Measurements from ENCODE around the gene LDLRAP1.

LDLRAP1 gene

DNA sequence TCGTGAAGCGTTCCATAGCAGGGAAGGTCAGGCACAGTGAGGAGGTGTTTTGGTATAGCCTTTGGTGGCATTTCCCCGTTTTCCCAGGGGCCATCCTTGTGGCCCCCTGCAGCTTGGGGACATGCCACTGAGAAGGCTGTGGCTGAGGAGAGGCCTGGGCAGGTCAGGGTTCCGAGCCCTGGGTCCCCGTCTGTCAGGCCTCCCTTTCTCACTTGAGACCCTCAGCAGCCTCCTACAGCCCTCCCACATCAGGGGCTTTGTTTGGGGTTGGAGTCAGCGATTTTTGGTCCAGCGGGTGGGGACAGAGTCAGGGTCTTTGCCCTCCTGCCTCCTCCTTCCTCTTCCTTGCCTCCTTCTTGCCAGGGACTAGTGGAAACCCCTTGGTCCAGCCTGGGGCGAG is 22.2 kb downstream of the LDLRAP1 start:
- DNase-seq (ENCODE audit: insufficient read length, low spot score) (no peak), FAIRE-seq (no peak)
- no peak for TF ChIP-seq POLR2A (IDR thresholded peaks at IDR 0.05; ENCODE audit: low read depth, low read length)
- TF ChIP-seq POLR2AphosphoS5 (IDR thresholded peaks at IDR 0.05; ENCODE audit: low read depth, low read length), result no peak

DNA sequence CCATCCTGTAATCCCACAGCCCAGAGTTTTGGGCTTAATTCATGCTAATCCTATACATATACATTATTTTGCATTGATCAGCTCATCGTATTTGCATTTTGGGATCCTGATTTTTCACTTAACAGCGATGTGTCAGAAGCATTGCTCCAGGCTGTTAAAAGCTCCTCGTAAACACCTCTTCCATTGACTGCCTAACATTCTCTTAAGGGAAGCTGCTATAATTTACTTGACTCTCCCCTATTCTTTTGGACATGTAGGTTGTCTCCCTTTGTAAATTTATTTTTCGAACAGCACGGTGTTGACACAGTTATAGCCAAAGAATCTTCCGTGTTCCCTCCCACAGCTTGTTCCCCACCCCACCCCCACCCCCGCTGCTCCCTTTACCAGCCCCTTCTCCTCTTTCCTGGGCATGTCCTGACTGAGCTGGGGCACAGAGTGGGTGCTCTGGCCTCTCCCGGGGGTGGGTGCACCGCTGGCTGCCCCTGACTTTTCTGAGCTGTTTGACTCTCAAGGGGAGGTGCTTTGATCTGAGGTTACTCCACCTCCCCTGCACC is 22.8 kb downstream of the LDLRAP1 start:
- FAIRE-seq, result no peak
- TF ChIP-seq POLR2AphosphoS5 (IDR thresholded peaks at IDR 0.05; ENCODE audit: low read depth, low read length), result no peak
- TF ChIP-seq TAF1 (IDR thresholded peaks at IDR 0.05; ENCODE audit: low read depth, low read length), result no peak
- TF ChIP-seq POU2F2 (IDR thresholded peaks at IDR 0.05; ENCODE audit: low read depth, low read length), result no peak
- TF ChIP-seq PAX5 (IDR thresholded peaks at IDR 0.05; ENCODE audit: insufficient read depth, low read length, severe bottlenecking), result no peak
- no peak for TF ChIP-seq SPI1 (IDR thresholded peaks at IDR 0.05; ENCODE audit: low read depth, low read length)
- no peak for TF ChIP-seq POLR2A (IDR thresholded peaks at IDR 0.05; ENCODE audit: low read depth, low read length)
- no peak for DNase-seq (ENCODE audit: insufficient read length, low spot score)

- FAIRE-seq (no peak), DNase-seq (ENCODE audit: insufficient read length, low spot score) (no peak)
- TF ChIP-seq SPI1 (IDR thresholded peaks at IDR 0.05; ENCODE audit: low read depth, low read length) (no peak), POU2F2 (IDR thresholded peaks at IDR 0.05; ENCODE audit: low read depth, low read length) (no peak), POLR2AphosphoS5 (IDR thresholded peaks at IDR 0.05; ENCODE audit: low read depth, low read length) (no peak), PAX5 (IDR thresholded peaks at IDR 0.05; ENCODE audit: insufficient read depth, low read length, severe bottlenecking) (no peak), POLR2A (IDR thresholded peaks at IDR 0.05; ENCODE audit: low read depth, low read length) (no peak), TAF1 (IDR thresholded peaks at IDR 0.05; ENCODE audit: low read depth, low read length) (no peak)
These were observed 23.4 kb downstream of the LDLRAP1 start for GRCh38 chr1:25566730-25567341.

- DNase-seq (ENCODE audit: insufficient read length, low spot score) (no peak), FAIRE-seq (no peak)
- TF ChIP-seq PAX5 (IDR thresholded peaks at IDR 0.05; ENCODE audit: insufficient read depth, low read length, severe bottlenecking) (no peak), SPI1 (IDR thresholded peaks at IDR 0.05; ENCODE audit: low read depth, low read length) (no peak), POU2F2 (IDR thresholded peaks at IDR 0.05; ENCODE audit: low read depth, low read length) (no peak), TAF1 (IDR thresholded peaks at IDR 0.05; ENCODE audit: low read depth, low read length) (no peak), POLR2AphosphoS5 (IDR thresholded peaks at IDR 0.05; ENCODE audit: low read depth, low read length) (no peak), POLR2A (IDR thresholded peaks at IDR 0.05; ENCODE audit: low read depth, low read length) (no peak)
These were observed 24.3 kb downstream of the LDLRAP1 start for GRCh38 chr1:25567710-25568089.

- TF ChIP-seq POLR2A (IDR thresholded peaks at IDR 0.05; ENCODE audit: low read depth, low read length), result no peak
- no peak for TF ChIP-seq TAF1 (IDR thresholded peaks at IDR 0.05; ENCODE audit: low read depth, low read length)
- no peak for TF ChIP-seq POU2F2 (IDR thresholded peaks at IDR 0.05; ENCODE audit: low read depth, low read length)
- no peak for TF ChIP-seq PAX5 (IDR thresholded peaks at IDR 0.05; ENCODE audit: insufficient read depth, low read length, severe bottlenecking)
- no peak for TF ChIP-seq POLR2AphosphoS5 (IDR thresholded peaks at IDR 0.05; ENCODE audit: low read depth, low read length)
- no peak for TF ChIP-seq SPI1 (IDR thresholded peaks at IDR 0.05; ENCODE audit: low read depth, low read length)
- DNase-seq (ENCODE audit: insufficient read length, low spot score) (no peak), FAIRE-seq (no peak)
These were observed 24.9 kb downstream of the LDLRAP1 start for GRCh38 chr1:25568090-25568833.

- TF ChIP-seq TAF1 (IDR thresholded peaks at IDR 0.05; ENCODE audit: low read depth, low read length) (no peak), POLR2AphosphoS5 (IDR thresholded peaks at IDR 0.05; ENCODE audit: low read depth, low read length) (no peak), SPI1 (IDR thresholded peaks at IDR 0.05; ENCODE audit: low read depth, low read length) (no peak)
- FAIRE-seq (no peak), DNase-seq (ENCODE audit: insufficient read length, low spot score) (no peak)
These were observed 25.6 kb downstream of the LDLRAP1 start for GRCh38 chr1:25568834-25569596.

DNA sequence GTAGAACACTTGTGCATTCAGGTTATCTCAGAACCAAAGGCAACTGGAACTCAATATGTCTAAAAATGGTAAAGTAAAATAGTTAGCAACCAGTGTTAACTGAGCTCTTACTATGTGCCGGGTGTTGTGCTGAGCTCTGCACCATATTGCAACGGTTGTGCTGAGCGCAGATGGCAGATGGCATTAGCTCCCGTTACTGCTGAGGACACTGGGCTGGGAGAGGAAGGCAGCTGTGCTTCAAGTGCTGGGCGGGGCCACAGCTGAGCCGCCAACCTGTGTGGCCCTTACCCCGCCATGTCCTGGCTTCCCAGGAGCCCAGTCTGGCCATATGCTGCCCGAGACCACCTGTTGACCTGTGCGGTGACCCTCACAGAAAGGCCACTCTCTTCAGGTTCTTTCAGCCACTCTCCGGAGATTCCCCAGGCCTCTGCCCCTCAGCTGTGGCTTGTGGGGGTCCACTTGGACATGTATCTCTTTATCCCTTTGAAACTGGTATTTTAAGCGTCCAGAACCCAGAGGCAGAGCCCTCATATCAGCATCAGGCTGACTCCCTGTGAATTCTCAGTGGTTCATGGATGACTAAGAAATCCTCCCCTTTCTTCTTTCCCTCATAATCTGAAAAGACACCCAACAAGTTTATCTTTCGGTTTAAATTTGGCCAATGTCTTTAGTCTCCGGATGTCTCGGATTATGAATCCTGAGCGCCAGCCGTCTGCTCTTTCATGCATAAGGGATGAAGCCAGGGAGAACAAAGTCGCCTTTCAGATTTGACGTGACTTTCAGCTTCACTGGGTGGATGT is 26.4 kb downstream of the LDLRAP1 start:
- TF ChIP-seq TAF1 (IDR thresholded peaks at IDR 0.05; ENCODE audit: low read depth, low read length), result no peak
- TF ChIP-seq SPI1 (IDR thresholded peaks at IDR 0.05; ENCODE audit: low read depth, low read length), result no peak
- no peak for TF ChIP-seq POLR2AphosphoS5 (IDR thresholded peaks at IDR 0.05; ENCODE audit: low read depth, low read length)
- TF ChIP-seq POLR2A (IDR thresholded peaks at IDR 0.05; ENCODE audit: low read depth, low read length), result no peak
- TF ChIP-seq PAX5 (IDR thresholded peaks at IDR 0.05; ENCODE audit: insufficient read depth, low read length, severe bottlenecking), result no peak
- no peak for TF ChIP-seq POU2F2 (IDR thresholded peaks at IDR 0.05; ENCODE audit: low read depth, low read length)
- FAIRE-seq, result no peak
- no peak for DNase-seq (ENCODE audit: insufficient read length, low spot score)

DNA sequence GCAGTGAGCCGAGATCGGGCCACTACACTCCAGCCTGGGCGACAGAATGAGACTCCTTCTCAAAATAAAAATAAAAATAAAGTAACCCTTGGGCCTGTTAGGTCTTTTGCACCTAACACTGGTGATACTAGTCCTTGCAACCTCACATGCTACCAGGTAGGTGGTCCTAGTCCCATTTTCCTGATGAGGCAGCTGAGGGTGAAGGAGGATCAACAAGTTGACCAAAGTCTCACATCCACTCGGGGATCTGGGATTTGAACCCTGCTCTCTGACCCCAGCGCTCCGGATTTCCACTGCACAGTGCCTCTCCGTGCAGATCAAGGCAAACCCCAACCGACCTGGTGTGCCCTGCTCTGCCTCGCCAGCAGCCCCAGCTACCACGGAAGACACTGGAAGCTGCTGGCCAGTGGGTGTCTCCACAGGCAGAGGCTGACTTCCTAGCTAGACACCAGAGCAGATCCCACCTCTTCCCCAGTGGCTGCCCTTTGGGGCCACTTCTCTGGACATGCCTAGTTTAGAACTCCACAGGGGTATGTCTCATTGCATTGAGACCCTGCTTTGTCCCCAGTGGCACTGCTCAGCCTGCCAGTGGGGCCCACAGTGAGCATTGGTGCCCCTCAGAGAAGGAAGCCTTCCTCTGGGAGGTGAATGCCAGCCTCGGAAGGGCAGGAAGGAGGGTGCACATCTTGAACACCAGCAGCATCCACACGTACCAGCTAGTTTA is 27.6 kb downstream of the LDLRAP1 start:
- DNase-seq (ENCODE audit: insufficient read length, low spot score) (no peak), FAIRE-seq (no peak)
- TF ChIP-seq POU2F2 (IDR thresholded peaks at IDR 0.05; ENCODE audit: low read depth, low read length) (no peak), POLR2A (IDR thresholded peaks at IDR 0.05; ENCODE audit: low read depth, low read length) (no peak), TAF1 (IDR thresholded peaks at IDR 0.05; ENCODE audit: low read depth, low read length) (no peak), SPI1 (IDR thresholded peaks at IDR 0.05; ENCODE audit: low read depth, low read length) (no peak), PAX5 (IDR thresholded peaks at IDR 0.05; ENCODE audit: insufficient read depth, low read length, severe bottlenecking) (no peak), POLR2AphosphoS5 (IDR thresholded peaks at IDR 0.05; ENCODE audit: low read depth, low read length) (no peak)

Data from GM12891 (cell line).